Measurements from ENCODE around the gene SMR3A. TPM values are rescaled to one million over a fixed set of nuclear protein-coding genes. Genes with fewer than 3 reads are reported as not detected.

Gene SMR3A
- total RNA-seq, 3 donors from 2014 or later = not detected

- intact Hi-C loops (cut with DNase I; ENCODE audit: low total_unique reads) = no loop called here
These were observed 4.9 kb downstream of the SMR3A start for GRCh38 chr4:70365479-70365878.

GRCh38 chr4:70367813-70368212, 7.3 kb downstream of the SMR3A start:
- Histone ChIP-seq H3K36me3 (no peaks in the 10 kb centered on the region), H3K4me1 (no peaks in the 10 kb centered on the region), H3K27me3 (no peaks in the 10 kb centered on the region), H3K4me3 (no peak overlapping the region), H3K27ac (no peak overlapping the region), H3K9me3 (no peaks in the 10 kb centered on the region)
- DNase-seq (ENCODE audit: low spot score in 2 of 2) = no peak
- TF ChIP-seq POLR2A (IDR thresholded peaks at IDR 0.05) = no peak
- intact Hi-C loops (cut with DNase I; ENCODE audit: low total_unique reads) = no loop called here

More at GRCh38 chr4:70365479-70365878, 4.9 kb downstream of the SMR3A start:
- TF ChIP-seq POLR2A (IDR thresholded peaks at IDR 0.05) = no peak
- TF ChIP-seq POLR2AphosphoS5 (IDR thresholded peaks at IDR 0.05) = no peak
- no peak for TF ChIP-seq CTCF (IDR thresholded peaks at IDR 0.05)
- H3K4me3 ChIP-seq = no peak overlapping the region
- H3K27ac ChIP-seq = no peak overlapping the region
- no peaks in the 10 kb centered on the region for H3K4me1 ChIP-seq
- H3K9me3 ChIP-seq = no peaks in the 10 kb centered on the region
- H3K36me3 ChIP-seq = no peaks in the 10 kb centered on the region
- H3K27me3 ChIP-seq = no peaks in the 10 kb centered on the region
- no peak for DNase-seq (ENCODE audit: low spot score in 2 of 2)

GRCh38 chr4:70371987-70372386, 11.4 kb downstream of the SMR3A start:
- Histone ChIP-seq H3K27ac (no peak overlapping the region), H3K27me3 (no peaks in the 10 kb centered on the region), H3K36me3 (no peaks in the 10 kb centered on the region), H3K4me3 (no peak overlapping the region), H3K4me1 (no peaks in the 10 kb centered on the region), H3K9me3 (no peaks in the 10 kb centered on the region)
- TF ChIP-seq POLR2A (IDR thresholded peaks at IDR 0.05) (no peak), POLR2AphosphoS5 (IDR thresholded peaks at IDR 0.05) (no peak), CTCF (IDR thresholded peaks at IDR 0.05) (no peak)
- DNase-seq (ENCODE audit: low spot score in 2 of 2) = no peak
- intact Hi-C loops (cut with DNase I; ENCODE audit: low total_unique reads) = no loop called here

- no peak overlapping the region for H3K4me3 ChIP-seq
- H3K4me1 ChIP-seq = no peaks in the 10 kb centered on the region
- no peaks in the 10 kb centered on the region for H3K27me3 ChIP-seq
- TF ChIP-seq POLR2A (IDR thresholded peaks at IDR 0.05) (no peak), CTCF (IDR thresholded peaks at IDR 0.05) (no peak), POLR2AphosphoS5 (IDR thresholded peaks at IDR 0.05) (no peak)
- no peaks in the 10 kb centered on the region for H3K36me3 ChIP-seq
- intact Hi-C loops (cut with DNase I; ENCODE audit: low total_unique reads) = no loop called here
- no peak overlapping the region for H3K27ac ChIP-seq
- H3K9me3 ChIP-seq = no peaks in the 10 kb centered on the region
- DNase-seq (ENCODE audit: low spot score in 2 of 2) = no peak
These were observed 12.2 kb downstream of the SMR3A start for GRCh38 chr4:70372760-70373159.

- TF ChIP-seq CTCF (IDR thresholded peaks at IDR 0.05) (no peak), POLR2A (IDR thresholded peaks at IDR 0.05) (no peak)
- Histone ChIP-seq H3K9me3 (no peaks in the 10 kb centered on the region), H3K36me3 (no peaks in the 10 kb centered on the region), H3K4me3 (no peak overlapping the region), H3K4me1 (no peaks in the 10 kb centered on the region), H3K27ac (no peak overlapping the region), H3K27me3 (no peaks in the 10 kb centered on the region)
- DNase-seq (ENCODE audit: low spot score in 2 of 2) = no peak
- intact Hi-C loops (cut with DNase I; ENCODE audit: low total_unique reads) = loop anchor here (10.0 kb wide), 1 partner anchor 1936 kb away; the partner anchor contains the start of gene TMPRSS11E
These were observed 20.0 kb downstream of the SMR3A start for GRCh38 chr4:70380578-70380977.

- Histone ChIP-seq H3K36me3 (no peaks in the 10 kb centered on the region), H3K4me3 (no peak within 1 kb of the TSS), H3K9me3 (no peaks in the 10 kb centered on the region), H3K27ac (no peak within 1 kb of the TSS), H3K4me1 (no peaks in the 10 kb centered on the region), H3K27me3 (no peaks in the 10 kb centered on the region)
- no peak for TF ChIP-seq POLR2A (IDR thresholded peaks at IDR 0.05)
- no peak for TF ChIP-seq POLR2AphosphoS5 (IDR thresholded peaks at IDR 0.05)
- no peak for TF ChIP-seq CTCF (IDR thresholded peaks at IDR 0.05)
- no peak for DNase-seq (ENCODE audit: low spot score in 2 of 2)
- intact Hi-C loops (cut with DNase I; ENCODE audit: low total_unique reads) = loop anchor here (10.0 kb wide), 1 partner anchor 1938 kb away; the partner anchor contains the start of gene TMPRSS11E
These were observed 22.2 kb downstream of the SMR3A start, which contains the start of gene SMR3B for GRCh38 chr4:70382691-70383181. SMR3B (plus strand) TSS chr4:70383131; CDS start chr4:70384511, 1,380 bp downstream.

Measured in breast epithelium (tissue), 4 donors.